ENCODE results near the gene TMC5.

DNA sequence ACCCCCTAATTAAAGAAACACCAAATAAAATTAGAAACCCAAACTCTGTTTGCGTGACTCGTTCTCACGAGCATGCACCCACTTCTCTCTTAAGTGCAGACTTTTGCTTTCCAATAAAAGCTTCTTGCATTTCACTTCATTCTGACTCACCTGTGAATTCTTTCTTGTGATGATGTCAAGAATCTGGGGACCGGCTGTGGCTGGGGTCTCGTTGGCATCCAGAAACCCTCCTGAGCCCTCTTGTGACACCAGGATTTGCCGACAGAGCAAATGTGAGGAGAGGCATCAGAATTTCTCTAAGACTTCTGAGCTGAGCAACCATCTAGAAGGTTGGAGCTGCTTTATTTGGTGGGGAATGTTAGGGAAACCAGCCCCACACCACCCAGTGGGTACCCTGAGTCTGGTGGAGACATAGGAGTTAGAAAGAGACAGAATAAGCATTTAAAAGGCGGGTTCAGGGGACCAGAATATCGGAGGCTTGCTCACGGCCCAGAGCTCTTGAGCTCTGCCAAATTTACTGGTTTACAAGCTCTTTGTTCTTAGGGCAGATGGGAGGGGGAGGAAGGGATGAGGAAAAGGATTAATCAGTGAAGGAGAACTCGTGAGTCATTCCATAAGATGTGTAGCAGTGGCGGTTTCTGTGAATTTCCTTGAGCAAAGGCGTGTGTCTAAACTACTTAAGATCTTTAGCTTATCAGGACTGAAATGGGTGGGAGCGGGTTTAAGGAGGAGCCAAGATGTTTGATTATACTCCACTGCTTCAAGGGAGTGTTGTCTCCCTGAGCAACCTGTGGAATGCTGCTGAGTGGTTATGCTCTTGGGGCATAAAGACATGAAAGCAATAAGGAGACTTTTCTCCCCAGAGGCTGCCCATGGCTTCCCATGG is 24.2 kb upstream of the TMC5 start:
- TF ChIP-seq, protein P1, sequence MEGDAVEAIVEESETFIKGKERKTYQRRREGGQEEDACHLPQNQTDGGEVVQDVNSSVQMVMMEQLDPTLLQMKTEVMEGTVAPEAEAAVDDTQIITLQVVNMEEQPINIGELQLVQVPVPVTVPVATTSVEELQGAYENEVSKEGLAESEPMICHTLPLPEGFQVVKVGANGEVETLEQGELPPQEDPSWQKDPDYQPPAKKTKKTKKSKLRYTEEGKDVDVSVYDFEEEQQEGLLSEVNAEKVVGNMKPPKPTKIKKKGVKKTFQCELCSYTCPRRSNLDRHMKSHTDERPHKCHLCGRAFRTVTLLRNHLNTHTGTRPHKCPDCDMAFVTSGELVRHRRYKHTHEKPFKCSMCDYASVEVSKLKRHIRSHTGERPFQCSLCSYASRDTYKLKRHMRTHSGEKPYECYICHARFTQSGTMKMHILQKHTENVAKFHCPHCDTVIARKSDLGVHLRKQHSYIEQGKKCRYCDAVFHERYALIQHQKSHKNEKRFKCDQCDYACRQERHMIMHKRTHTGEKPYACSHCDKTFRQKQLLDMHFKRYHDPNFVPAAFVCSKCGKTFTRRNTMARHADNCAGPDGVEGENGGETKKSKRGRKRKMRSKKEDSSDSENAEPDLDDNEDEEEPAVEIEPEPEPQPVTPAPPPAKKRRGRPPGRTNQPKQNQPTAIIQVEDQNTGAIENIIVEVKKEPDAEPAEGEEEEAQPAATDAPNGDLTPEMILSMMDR (IDR thresholded peaks at IDR 0.05): no peak
- no peak for TF ChIP-seq ZFX (IDR thresholded peaks at IDR 0.05; ENCODE audit: borderline replicate concordance)

Measured in 22Rv1 (cell line).